HepG2 (cell line): Measurements from ENCODE around the gene BEST2. TPM values are rescaled to one million over a fixed set of nuclear protein-coding genes. Genes with fewer than 3 reads are reported as not detected.
A peak's percentile ranks its signal among the peaks of the same experiment; 100 is the strongest.

ENCODE experiments used
- ARID4A ChIP-seq: sonication (generic); formaldehyde crosslinking; IDR thresholded peaks from 2 replicates; pipeline ENCODE4 v1.5.0; 2020; ENCODE audit warnings: mild to moderate bottlenecking, missing genetic modification reagents, borderline replicate concordance
- JUNB ChIP-seq: sonication (generic); formaldehyde crosslinking; IDR thresholded peaks from 2 replicates; pipeline ENCODE4 v1.8.0; 2022; ENCODE audit warnings: missing genetic modification reagents, mild to moderate bottlenecking, borderline replicate concordance
- MAFG ChIP-seq: sonication (generic); formaldehyde crosslinking; IDR thresholded peaks from 2 replicates; pipeline ENCODE4 v1.5.1; 2020; ENCODE audit warnings: mild to moderate bottlenecking, missing genetic modification reagents
- MED13 ChIP-seq: sonication (generic); formaldehyde crosslinking; IDR thresholded peaks from 2 replicates; pipeline ENCODE4 v1.5.0; 2020; ENCODE audit warnings: missing genetic modification reagents
- MNT ChIP-seq: fragments of 450-650 bp; IDR thresholded peaks from 2 replicates; pipeline ENCODE4 v1.6.1; 2016
- RBAK ChIP-seq: sonication (generic); formaldehyde crosslinking; IDR thresholded peaks from 2 replicates; pipeline ENCODE4 v1.5.1; 2020; ENCODE audit warnings: mild to moderate bottlenecking, missing genetic modification reagents
- SIX4 ChIP-seq: sonication (generic); formaldehyde crosslinking; IDR thresholded peaks from 2 replicates; pipeline ENCODE4 v1.4.0; 2020; ENCODE audit warnings: missing genetic modification reagents
- YY1 ChIP-seq: IDR thresholded peaks from 2 replicates; pipeline ENCODE4 v1.6.1; 2011; ENCODE audit warnings: low read length, low read depth, moderate library complexity, mild to moderate bottlenecking; ENCODE audit not compliant: insufficient read depth, insufficient replicate concordance
- ZBTB39 ChIP-seq: sonication (generic); formaldehyde crosslinking; IDR thresholded peaks from 2 replicates; pipeline ENCODE4 v1.5.0; 2020; ENCODE audit warnings: missing genetic modification reagents
- ZFP36L1 ChIP-seq: sonication (generic); formaldehyde crosslinking; IDR thresholded peaks from 2 replicates; pipeline ENCODE4 v1.8.0; 2022; ENCODE audit warnings: mild to moderate bottlenecking, missing genetic modification reagents, moderate library complexity
- ZNF292 ChIP-seq: sonication (generic); formaldehyde crosslinking; IDR thresholded peaks from 2 replicates; pipeline ENCODE4 v1.8.1; 2022; ENCODE audit warnings: mild to moderate bottlenecking, low read depth, missing genetic modification reagents, borderline replicate concordance
- ZNF296 ChIP-seq: sonication (generic); formaldehyde crosslinking; conservative IDR thresholded peaks from 2 replicates; pipeline ENCODE4 v1.5.0; 2020; ENCODE audit warnings: mild to moderate bottlenecking, missing genetic modification reagents
- ZNF333 ChIP-seq: sonication (generic); formaldehyde crosslinking; IDR thresholded peaks from 2 replicates; pipeline ENCODE4 v1.4.0; 2020; ENCODE audit warnings: mild to moderate bottlenecking, missing genetic modification reagents, borderline replicate concordance
- ZNF337 ChIP-seq: sonication (generic); formaldehyde crosslinking; IDR thresholded peaks from 2 replicates; pipeline ENCODE4 v1.5.1; 2020; ENCODE audit warnings: missing genetic modification reagents, low read depth, mild to moderate bottlenecking, borderline replicate concordance
- ZNF552 ChIP-seq: sonication (generic); formaldehyde crosslinking; IDR thresholded peaks from 2 replicates; pipeline ENCODE4 v1.9.0; 2022; ENCODE audit warnings: missing genetic modification reagents, mild to moderate bottlenecking, borderline replicate concordance
- ZNF589 ChIP-seq: sonication (generic); formaldehyde crosslinking; conservative IDR thresholded peaks from 2 replicates; pipeline ENCODE4 v1.8.0; 2022; ENCODE audit warnings: mild to moderate bottlenecking, moderate library complexity, missing genetic modification reagents
- ZNF615 ChIP-seq: sonication (generic); formaldehyde crosslinking; IDR thresholded peaks from 2 replicates; pipeline ENCODE4 v1.5.0; 2020; ENCODE audit warnings: mild to moderate bottlenecking, missing genetic modification reagents, borderline replicate concordance
- ZNF740 ChIP-seq: sonication (generic); formaldehyde crosslinking; IDR thresholded peaks from 2 replicates; pipeline ENCODE4 v1.4.0; 2020; ENCODE audit warnings: missing genetic modification reagents
- ZNF891 ChIP-seq: sonication (generic); formaldehyde crosslinking; IDR thresholded peaks from 2 replicates; pipeline ENCODE4 v1.5.0; 2020; ENCODE audit warnings: mild to moderate bottlenecking, missing genetic modification reagents
- polyA plus RNA-seq, 8 experiments: library from polyadenylated mRNA; depleted of rRNA in 3 of 8; stranded (reverse) in 7 of 8; unstranded in 1 of 8; fragments of >200 nt; fragmentation: Illumina TruSeq in 4 of 8; extraction: Trizol in 4 of 8; gene quantifications; 2 replicates each; pipeline versions ENCODE4 v1.2.1 to v1.2.3, GENCODE V29; 2011 to 2016; ENCODE audit warnings: low read depth in 4 of 8, missing spikeins in 1 of 8, mixed read lengths in 1 of 8; ENCODE audit not compliant: insufficient read depth in 1 of 8
- total RNA-seq, 5 experiments: library from RNA; depleted of rRNA; stranded (reverse); fragments of >200 nt; fragmentation: Illumina TruSeq; extraction: Trizol; gene quantifications; 2 replicates each; pipeline ENCODE4 v1.2.3, GENCODE V29; 2016; ENCODE audit warnings: low read depth in 1 of 5

Gene BEST2
- total and polyA plus RNA-seq, 2 of the 13 experiments (the other 11 are each of a cell fraction or from before 2014, with no cell fraction given), result not detected

- TF ChIP-seq ARID4A (CRISPR knock-in tag), result peak; percentile 58; the same call in 1 of the 2 replicates
- TF ChIP-seq ZNF333, result no peak
- no peak for TF ChIP-seq RBAK (CRISPR knock-in tag)
- TF ChIP-seq ZNF552 (CRISPR knock-in tag), result no peak; the same call in 1 of the 2 replicates
- no peak for TF ChIP-seq ZNF337 (CRISPR knock-in tag)
- TF ChIP-seq ZFP36L1 (CRISPR knock-in tag), result no peak
- no peak for TF ChIP-seq MNT
- TF ChIP-seq MED13, result no peak
- no peak for TF ChIP-seq MAFG (CRISPR knock-in tag)
- no peak for TF ChIP-seq ZNF296 (CRISPR knock-in tag)
- peak; percentile 67 for TF ChIP-seq YY1
- no peak for TF ChIP-seq ZNF292 (CRISPR knock-in tag)
- no peak for TF ChIP-seq SIX4
- no peak for TF ChIP-seq ZNF891 (CRISPR knock-in tag)
- TF ChIP-seq ZNF740 (CRISPR knock-in tag), result no peak
- no peak for TF ChIP-seq JUNB (CRISPR knock-in tag)
- TF ChIP-seq ZBTB39 (CRISPR knock-in tag), result no peak
- TF ChIP-seq ZNF589, result no peak
- TF ChIP-seq ZNF615, result no peak
These were observed 6.1 kb downstream of the BEST2 start (continued) for GRCh38 chr19:12757544-12758274.
